ENCODE data around the gene GSX2. TPM values are rescaled to one million over a fixed set of nuclear protein-coding genes. Genes with fewer than 3 reads are reported as not detected.
"Not testable (repeated sequence)": the region's sequence is repeated elsewhere in the genome, so short reads cannot be mapped to it uniquely, and the experiment has no call there.

Gene GSX2
- total and polyA plus RNA-seq, 2 experiments from 2014 or later = not detected

DNA sequence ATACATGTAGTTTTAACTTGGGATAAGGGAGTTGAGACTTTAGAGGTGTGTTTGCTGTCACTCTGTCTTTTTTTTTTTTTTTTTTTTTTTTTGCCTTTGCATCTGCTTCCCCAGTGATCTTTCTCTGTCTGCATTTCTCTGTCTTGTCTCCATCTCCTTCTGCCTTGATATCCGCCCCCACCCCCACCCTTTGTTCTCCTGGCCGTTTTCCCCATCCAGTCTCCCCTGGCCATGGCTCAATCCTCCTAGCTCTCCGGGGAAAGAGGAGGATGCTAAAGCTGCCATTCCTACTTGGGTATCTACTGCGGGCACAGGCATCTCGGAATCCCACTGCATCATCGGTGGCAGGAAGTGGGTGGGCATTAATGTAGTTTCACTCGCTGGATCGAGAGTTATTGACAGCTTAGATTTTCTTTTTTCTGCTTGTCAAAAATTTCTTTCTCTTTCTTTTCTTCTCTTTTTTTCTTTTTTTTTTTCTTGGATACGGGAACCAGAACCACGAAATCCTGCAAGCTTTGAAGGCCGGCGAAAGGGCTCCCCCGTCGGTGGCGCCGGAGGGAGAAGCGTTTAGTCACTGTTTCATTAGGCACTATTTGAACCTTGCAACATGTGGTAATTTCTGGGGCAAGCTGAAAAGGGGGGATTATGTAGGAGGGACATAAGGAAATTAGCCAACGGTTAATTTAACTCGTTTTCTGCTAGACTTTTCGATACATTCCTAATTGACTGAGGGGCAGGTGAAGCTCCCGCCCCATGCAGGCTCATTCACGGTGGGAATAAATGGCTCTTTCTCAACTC is 8.2 kb downstream of the GSX2 start:
- no peak overlapping the region for H3K4me3 ChIP-seq
- H3K27me3 ChIP-seq = peaks cover 95% of the 10 kb centered on the region
- DNase-seq (ENCODE audit: low read depth in 1 of 2, low spot score in 1 of 2) = no peak
- peaks cover 5% of the 10 kb centered on the region for H3K4me1 ChIP-seq (ENCODE audit: low read depth)
- H3K9me3 ChIP-seq (ENCODE audit: low read depth) = no peaks in the 10 kb centered on the region
- H3K27ac ChIP-seq = no peak overlapping the region
- TF ChIP-seq, protein P1, sequence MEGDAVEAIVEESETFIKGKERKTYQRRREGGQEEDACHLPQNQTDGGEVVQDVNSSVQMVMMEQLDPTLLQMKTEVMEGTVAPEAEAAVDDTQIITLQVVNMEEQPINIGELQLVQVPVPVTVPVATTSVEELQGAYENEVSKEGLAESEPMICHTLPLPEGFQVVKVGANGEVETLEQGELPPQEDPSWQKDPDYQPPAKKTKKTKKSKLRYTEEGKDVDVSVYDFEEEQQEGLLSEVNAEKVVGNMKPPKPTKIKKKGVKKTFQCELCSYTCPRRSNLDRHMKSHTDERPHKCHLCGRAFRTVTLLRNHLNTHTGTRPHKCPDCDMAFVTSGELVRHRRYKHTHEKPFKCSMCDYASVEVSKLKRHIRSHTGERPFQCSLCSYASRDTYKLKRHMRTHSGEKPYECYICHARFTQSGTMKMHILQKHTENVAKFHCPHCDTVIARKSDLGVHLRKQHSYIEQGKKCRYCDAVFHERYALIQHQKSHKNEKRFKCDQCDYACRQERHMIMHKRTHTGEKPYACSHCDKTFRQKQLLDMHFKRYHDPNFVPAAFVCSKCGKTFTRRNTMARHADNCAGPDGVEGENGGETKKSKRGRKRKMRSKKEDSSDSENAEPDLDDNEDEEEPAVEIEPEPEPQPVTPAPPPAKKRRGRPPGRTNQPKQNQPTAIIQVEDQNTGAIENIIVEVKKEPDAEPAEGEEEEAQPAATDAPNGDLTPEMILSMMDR (IDR thresholded peaks at IDR 0.05; ENCODE audit: low read depth, low read length) = peak; percentile 20
- H3K36me3 ChIP-seq = no peaks in the 10 kb centered on the region

DNA sequence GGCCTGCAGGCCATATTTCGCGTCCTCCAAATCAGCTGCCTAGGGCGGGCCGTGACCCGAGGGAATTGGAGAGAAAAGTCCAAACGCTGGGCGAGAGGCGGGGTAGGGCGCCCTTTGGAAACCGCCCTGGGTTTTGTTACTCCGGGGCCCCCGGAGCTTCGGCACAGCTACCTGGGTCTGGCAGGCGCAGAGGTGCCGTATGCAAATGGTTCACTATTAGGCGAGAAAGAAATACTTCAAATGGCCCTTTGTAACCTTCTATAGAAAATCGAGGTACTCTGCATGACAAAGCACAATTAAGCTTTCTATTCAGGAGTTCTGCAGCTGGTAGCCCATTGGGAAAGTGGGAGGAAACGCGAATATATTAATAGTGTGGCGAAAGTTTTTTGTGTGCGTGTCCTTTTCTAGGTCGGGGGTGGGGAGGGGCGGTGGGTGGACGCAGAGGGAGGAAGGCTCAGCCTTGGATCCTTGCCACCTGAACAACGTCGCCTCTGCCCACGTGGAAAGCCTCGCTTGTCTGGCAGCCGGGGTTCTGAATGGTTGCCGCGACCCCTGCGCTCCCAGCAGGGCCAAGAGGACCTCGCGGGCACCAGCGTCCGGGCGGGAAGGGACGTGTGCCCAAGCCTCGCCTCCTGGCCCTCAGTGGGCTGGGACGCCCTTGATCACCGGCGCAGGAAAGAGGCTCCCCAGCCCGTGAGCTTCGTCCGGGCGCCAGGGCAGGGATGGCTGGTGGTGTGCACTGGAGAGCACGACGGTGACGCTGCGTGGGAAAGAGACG is 9.5 kb downstream of the GSX2 start:
- H3K4me3 ChIP-seq = no peak overlapping the region
- TF ChIP-seq, protein P1 (IDR thresholded peaks at IDR 0.05; ENCODE audit: low read depth, low read length) = no peak
- no peak for DNase-seq (ENCODE audit: low read depth in 1 of 2, low spot score in 1 of 2)
- no peaks in the 10 kb centered on the region for H3K4me1 ChIP-seq (ENCODE audit: low read depth)
- H3K9me3 ChIP-seq (ENCODE audit: low read depth) = no peaks in the 10 kb centered on the region
- no peak overlapping the region for H3K27ac ChIP-seq
- no peaks in the 10 kb centered on the region for H3K36me3 ChIP-seq
- peaks cover 83% of the 10 kb centered on the region for H3K27me3 ChIP-seq

DNA sequence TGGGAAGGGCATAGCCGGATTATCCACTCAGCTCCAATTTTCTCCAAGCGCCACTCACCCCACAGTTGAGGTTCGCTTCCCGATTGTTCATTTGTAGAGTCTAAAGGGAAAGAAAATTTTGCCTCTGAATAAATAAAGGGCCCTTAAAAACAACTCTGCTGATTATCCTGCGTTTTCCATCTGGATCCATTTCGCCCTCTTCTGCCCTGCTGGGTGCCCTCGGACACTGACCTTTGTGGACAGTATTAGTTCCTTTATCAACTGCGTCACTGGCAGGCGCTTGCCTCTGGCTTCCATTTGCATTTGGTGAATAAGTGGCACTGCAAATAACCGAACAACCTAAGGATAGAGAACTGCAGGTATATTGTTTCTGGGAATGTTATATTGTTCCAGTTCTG is 10.1 kb downstream of the GSX2 start:
- Histone ChIP-seq H3K4me3 (no peak overlapping the region), H3K27ac (no peak overlapping the region), H3K4me1 (ENCODE audit: low read depth) (no peaks in the 10 kb centered on the region), H3K36me3 (no peaks in the 10 kb centered on the region), H3K27me3 (peaks cover 77% of the 10 kb centered on the region), H3K9me3 (ENCODE audit: low read depth) (no peaks in the 10 kb centered on the region)
- TF ChIP-seq, protein P1 (IDR thresholded peaks at IDR 0.05; ENCODE audit: low read depth, low read length) = no peak
- DNase-seq (ENCODE audit: low read depth in 1 of 2, low spot score in 1 of 2) = no peak

DNA sequence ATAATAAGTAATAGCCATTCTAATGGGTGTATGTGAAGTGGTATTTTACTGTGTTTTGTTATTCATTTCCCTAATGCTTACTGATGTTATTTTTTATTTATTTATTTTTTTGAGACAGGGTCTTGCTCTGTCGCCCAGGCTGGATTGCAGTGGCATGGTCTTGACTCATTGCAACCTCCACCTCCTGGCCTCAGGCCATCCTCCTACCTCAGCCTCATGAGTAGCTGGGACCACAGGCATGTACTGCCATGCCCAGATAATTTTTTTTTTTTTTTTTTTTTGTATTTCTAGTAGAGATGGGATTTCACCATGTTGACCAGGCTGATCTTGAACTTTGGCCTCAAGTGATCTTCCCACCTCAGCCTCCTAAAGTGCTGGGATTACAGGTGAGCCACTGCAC is 13.2 kb downstream of the GSX2 start:
- DNase-seq (ENCODE audit: low read depth in 1 of 2, low spot score in 1 of 2); H3K4me1 ChIP-seq (ENCODE audit: low read depth); H3K36me3 ChIP-seq; H3K27ac ChIP-seq; H3K9me3 ChIP-seq (ENCODE audit: low read depth); H3K4me3 ChIP-seq: not testable (repeated sequence)
- H3K27me3 ChIP-seq = peaks cover 50% of the 10 kb centered on the region

DNA sequence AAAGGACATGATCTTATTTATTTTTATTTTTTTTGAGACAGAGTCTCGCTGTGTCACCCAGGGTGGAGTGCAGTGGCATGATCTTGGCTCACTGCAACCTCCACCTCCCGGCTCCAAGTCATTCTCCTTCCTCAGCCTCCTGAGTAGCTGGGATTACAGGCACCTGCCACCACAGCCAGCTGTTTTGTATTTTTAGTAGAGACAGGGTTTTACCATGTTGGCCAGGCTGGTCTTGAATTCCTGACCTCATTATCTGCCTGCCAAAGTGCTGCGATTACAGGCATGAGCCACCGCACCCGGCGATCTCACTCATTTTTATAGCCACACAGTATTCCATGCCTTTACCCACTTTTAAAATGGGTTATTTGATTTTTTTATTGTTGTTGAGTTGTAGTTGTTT is 16.3 kb downstream of the GSX2 start:
- not testable (repeated sequence) for H3K36me3 ChIP-seq; H3K4me3 ChIP-seq; H3K9me3 ChIP-seq (ENCODE audit: low read depth); H3K4me1 ChIP-seq (ENCODE audit: low read depth); DNase-seq (ENCODE audit: low read depth in 1 of 2, low spot score in 1 of 2); H3K27ac ChIP-seq
- peaks cover 20% of the 10 kb centered on the region for H3K27me3 ChIP-seq

DNA sequence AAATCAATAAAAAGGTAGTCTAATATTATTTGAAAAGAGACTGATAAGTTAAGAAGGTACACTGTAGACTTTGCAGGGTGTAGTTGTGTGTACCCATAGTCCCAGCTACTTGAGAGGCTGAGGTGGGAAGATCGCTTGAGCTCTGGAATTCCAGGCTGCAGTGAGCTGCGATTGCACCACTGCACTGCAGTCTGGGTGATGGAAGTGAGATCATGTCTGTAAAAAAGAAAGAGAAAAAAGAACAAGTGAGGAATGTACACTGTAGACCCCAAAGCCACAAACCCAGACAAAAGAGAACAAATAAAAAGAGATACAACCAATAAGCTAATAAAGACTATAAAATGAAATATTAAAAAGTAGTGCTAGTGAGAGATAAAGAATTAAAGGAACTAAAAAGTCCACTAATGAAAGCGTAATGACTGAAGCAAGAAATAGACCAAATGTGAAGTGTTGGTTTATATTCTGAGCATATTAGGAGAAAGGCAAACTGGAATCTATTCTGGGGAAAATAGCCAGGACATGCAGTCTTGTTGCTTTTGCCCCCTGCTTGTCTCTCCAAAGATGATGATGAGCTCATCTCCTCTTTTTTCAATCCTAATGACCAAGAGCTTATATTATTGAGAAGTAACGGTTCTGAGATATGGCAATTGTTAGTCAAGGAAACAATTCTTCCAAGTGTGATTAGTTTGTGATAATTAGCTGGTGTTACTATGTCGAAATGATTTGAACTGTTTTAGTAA is 19.1 kb downstream of the GSX2 start:
- Histone ChIP-seq H3K9me3 (ENCODE audit: low read depth) (no peaks in the 10 kb centered on the region), H3K4me1 (ENCODE audit: low read depth) (no peaks in the 10 kb centered on the region), H3K27ac (no peak overlapping the region), H3K36me3 (no peaks in the 10 kb centered on the region), H3K4me3 (no peak overlapping the region), H3K27me3 (no peaks in the 10 kb centered on the region)
- DNase-seq (ENCODE audit: low read depth in 1 of 2, low spot score in 1 of 2) = peak in 1 of 2 donors; percentile 42
- TF ChIP-seq, protein P1 (IDR thresholded peaks at IDR 0.05; ENCODE audit: low read depth, low read length) = no peak

Measured in cardiac muscle cell (in vitro differentiated cells and primary cell).